HepG2 (cell line): ENCODE measurements around the gene ELF1. TPM values are rescaled to one million over a fixed set of nuclear protein-coding genes. Genes with fewer than 3 reads are reported as not detected.

ENCODE experiments used
- ATAD3A ChIP-seq: sonication (generic); formaldehyde crosslinking; IDR thresholded peaks from 2 replicates; pipeline ENCODE4 v1.4.0; 2020; ENCODE audit warnings: missing genetic modification reagents
- HNRNPLL ChIP-seq: fragments of 200-400 bp; formaldehyde crosslinking; IDR thresholded peaks from 2 replicates; pipeline ENCODE4 v1.6.1; 2017; ENCODE audit warnings: mild to moderate bottlenecking, low read depth, low read length; ENCODE audit not compliant: poor library complexity, severe bottlenecking
- MXD4 ChIP-seq: IDR thresholded peaks from 2 replicates; pipeline ENCODE4 v1.6.1; 2016; ENCODE audit warnings: mild to moderate bottlenecking, missing biosample characterization, missing genetic modification reagents
- NR2F2 ChIP-seq: IDR thresholded peaks from 2 replicates; pipeline ENCODE4 v1.6.1; 2012; ENCODE audit warnings: low read depth, inconsistent platforms, borderline replicate concordance
- PPARG ChIP-seq: conservative IDR thresholded peaks from 2 replicates; pipeline ENCODE4 v1.6.1; 2016; ENCODE audit warnings: missing biosample characterization, missing genetic modification reagents
- SNAPC2 ChIP-seq: sonication (generic); formaldehyde crosslinking; IDR thresholded peaks from 2 replicates; pipeline ENCODE4 v1.8.1; 2022; ENCODE audit warnings: mild to moderate bottlenecking, missing genetic modification reagents
- YY1 ChIP-seq: IDR thresholded peaks from 2 replicates; pipeline ENCODE4 v1.6.1; 2011; ENCODE audit warnings: low read length, low read depth, moderate library complexity, mild to moderate bottlenecking; ENCODE audit not compliant: insufficient read depth, insufficient replicate concordance
- ZKSCAN1 ChIP-seq: fragments of 150-350 bp; IDR thresholded peaks from 2 replicates; pipeline ENCODE4 v1.6.1; 2014; ENCODE audit warnings: low read length
- ZNF329 ChIP-seq: sonication (generic); formaldehyde crosslinking; IDR thresholded peaks from 2 replicates; pipeline ENCODE4 v1.9.0; 2021; ENCODE audit warnings: low read depth, mild to moderate bottlenecking, missing genetic modification reagents
- ZNF335 ChIP-seq: sonication (generic); formaldehyde crosslinking; IDR thresholded peaks from 2 replicates; pipeline ENCODE4 v1.4.0; 2020; ENCODE audit warnings: missing genetic modification reagents
- ZNF496 ChIP-seq: sonication (generic); formaldehyde crosslinking; IDR thresholded peaks from 2 replicates; pipeline ENCODE4 v1.8.1; 2023; ENCODE audit warnings: mild to moderate bottlenecking, moderate library complexity, missing genetic modification reagents; ENCODE audit not compliant: insufficient replicate concordance
- ZNF510 ChIP-seq: sonication (generic); formaldehyde crosslinking; IDR thresholded peaks from 2 replicates; pipeline ENCODE4 v1.4.0; 2020; ENCODE audit warnings: low read depth, mild to moderate bottlenecking, missing genetic modification reagents
- ZNF562 ChIP-seq: sonication (generic); formaldehyde crosslinking; IDR thresholded peaks from 2 replicates; pipeline ENCODE4 v1.8.0; 2022; ENCODE audit warnings: missing genetic modification reagents, borderline replicate concordance
- ZNF749 ChIP-seq: sonication (generic); formaldehyde crosslinking; IDR thresholded peaks from 2 replicates; pipeline ENCODE4 v1.8.0; 2022; ENCODE audit warnings: mild to moderate bottlenecking, missing genetic modification reagents, moderate library complexity, borderline replicate concordance
- polyA plus RNA-seq, 8 experiments: library from polyadenylated mRNA; depleted of rRNA in 3 of 8; stranded (reverse) in 7 of 8; unstranded in 1 of 8; fragments of >200 nt; fragmentation: Illumina TruSeq in 4 of 8; extraction: Trizol in 4 of 8; gene quantifications; 2 replicates each; pipeline versions ENCODE4 v1.2.1 to v1.2.3, GENCODE V29; 2011 to 2016; ENCODE audit warnings: low read depth in 4 of 8, missing spikeins in 1 of 8, mixed read lengths in 1 of 8; ENCODE audit not compliant: insufficient read depth in 1 of 8
- total RNA-seq, 5 experiments: library from RNA; depleted of rRNA; stranded (reverse); fragments of >200 nt; fragmentation: Illumina TruSeq; extraction: Trizol; gene quantifications; 2 replicates each; pipeline ENCODE4 v1.2.3, GENCODE V29; 2016; ENCODE audit warnings: low read depth in 1 of 5
- TF ChIP-seq, protein P1 (sequence below): sonication (generic); formaldehyde crosslinking; IDR thresholded peaks from 2 replicates; pipeline ENCODE4 v1.5.0; 2020; ENCODE audit warnings: missing genetic modification reagents
- TF ChIP-seq, protein P2 (sequence below): sonication (generic); formaldehyde crosslinking; IDR thresholded peaks from 2 replicates; pipeline ENCODE4 v1.8.1; 2022; ENCODE audit warnings: mild to moderate bottlenecking, missing genetic modification reagents
- TF ChIP-seq, protein P3 (sequence below): sonication (generic); formaldehyde crosslinking; IDR thresholded peaks from 2 replicates; pipeline ENCODE4 v1.4.0; 2020; ENCODE audit warnings: missing genetic modification reagents
- TF ChIP-seq, protein P4 (sequence below): sonication (generic); formaldehyde crosslinking; IDR thresholded peaks from 2 replicates; pipeline ENCODE4 v1.5.0; 2020; ENCODE audit warnings: missing genetic modification reagents, mild to moderate bottlenecking, borderline replicate concordance
- TF ChIP-seq, protein P5 (sequence below): sonication (generic); formaldehyde crosslinking; IDR thresholded peaks from 2 replicates; pipeline ENCODE4 v1.4.0; 2020; ENCODE audit warnings: missing genetic modification reagents, low read depth, mild to moderate bottlenecking, borderline replicate concordance
- TF ChIP-seq, protein P6 (sequence below): sonication (generic); formaldehyde crosslinking; IDR thresholded peaks from 2 replicates; pipeline ENCODE4 v1.4.0; 2020; ENCODE audit warnings: mild to moderate bottlenecking, missing genetic modification reagents, borderline replicate concordance

The ELF1 gene
- total and polyA plus RNA-seq, 2 of the 13 experiments (the other 11 are each of a cell fraction or from before 2014, with no cell fraction given), result 24.6 to 71.5 TPM

DNA sequence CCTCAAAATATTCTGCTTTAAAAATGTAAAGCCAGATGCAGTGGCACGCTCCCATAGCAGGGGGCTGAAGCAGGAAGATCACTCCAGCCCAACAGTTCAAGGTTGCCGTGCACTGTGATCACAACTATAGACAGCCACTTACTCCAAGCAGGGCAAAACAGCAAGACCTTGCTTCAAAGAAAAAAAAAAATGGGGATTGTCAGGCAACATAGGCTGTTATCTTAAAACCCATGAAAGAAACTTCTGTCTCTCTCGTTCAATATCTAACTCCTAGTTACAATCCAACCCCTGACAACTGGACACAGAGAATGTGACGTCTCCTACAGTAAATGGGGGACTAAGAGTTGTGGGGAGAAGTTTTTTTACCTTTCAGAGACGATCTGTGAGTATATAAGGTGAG, 17.4 kb downstream of the ELF1 start (continued):
- TF ChIP-seq HNRNPLL (no peak), ATAD3A (CRISPR knock-in tag) (no peak), ZNF329 (CRISPR knock-in tag) (no peak), PPARG (CRISPR knock-in tag) (0 out of 2 replicates have a peak, but pooled peaks have one; percentile 24), YY1 (no peak), ZNF496 (CRISPR knock-in tag) (no peak), SNAPC2 (CRISPR knock-in tag) (no peak), ZNF335 (CRISPR knock-in tag) (no peak), NR2F2 (peak; percentile 29; the same call in 1 of the 2 replicates), ZKSCAN1 (no peak), ZNF562 (CRISPR knock-in tag) (no peak), MXD4 (CRISPR knock-in tag) (no peak), ZNF749 (CRISPR knock-in tag) (no peak), ZNF510 (CRISPR knock-in tag) (no peak)
- TF ChIP-seq, protein P1, sequence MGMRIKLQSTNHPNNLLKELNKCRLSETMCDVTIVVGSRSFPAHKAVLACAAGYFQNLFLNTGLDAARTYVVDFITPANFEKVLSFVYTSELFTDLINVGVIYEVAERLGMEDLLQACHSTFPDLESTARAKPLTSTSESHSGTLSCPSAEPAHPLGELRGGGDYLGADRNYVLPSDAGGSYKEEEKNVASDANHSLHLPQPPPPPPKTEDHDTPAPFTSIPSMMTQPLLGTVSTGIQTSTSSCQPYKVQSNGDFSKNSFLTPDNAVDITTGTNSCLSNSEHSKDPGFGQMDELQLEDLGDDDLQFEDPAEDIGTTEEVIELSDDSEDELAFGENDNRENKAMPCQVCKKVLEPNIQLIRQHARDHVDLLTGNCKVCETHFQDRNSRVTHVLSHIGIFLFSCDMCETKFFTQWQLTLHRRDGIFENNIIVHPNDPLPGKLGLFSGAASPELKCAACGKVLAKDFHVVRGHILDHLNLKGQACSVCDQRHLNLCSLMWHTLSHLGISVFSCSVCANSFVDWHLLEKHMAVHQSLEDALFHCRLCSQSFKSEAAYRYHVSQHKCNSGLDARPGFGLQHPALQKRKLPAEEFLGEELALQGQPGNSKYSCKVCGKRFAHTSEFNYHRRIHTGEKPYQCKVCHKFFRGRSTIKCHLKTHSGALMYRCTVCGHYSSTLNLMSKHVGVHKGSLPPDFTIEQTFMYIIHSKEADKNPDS (CRISPR knock-in tag), result no peak
- TF ChIP-seq, protein P2, sequence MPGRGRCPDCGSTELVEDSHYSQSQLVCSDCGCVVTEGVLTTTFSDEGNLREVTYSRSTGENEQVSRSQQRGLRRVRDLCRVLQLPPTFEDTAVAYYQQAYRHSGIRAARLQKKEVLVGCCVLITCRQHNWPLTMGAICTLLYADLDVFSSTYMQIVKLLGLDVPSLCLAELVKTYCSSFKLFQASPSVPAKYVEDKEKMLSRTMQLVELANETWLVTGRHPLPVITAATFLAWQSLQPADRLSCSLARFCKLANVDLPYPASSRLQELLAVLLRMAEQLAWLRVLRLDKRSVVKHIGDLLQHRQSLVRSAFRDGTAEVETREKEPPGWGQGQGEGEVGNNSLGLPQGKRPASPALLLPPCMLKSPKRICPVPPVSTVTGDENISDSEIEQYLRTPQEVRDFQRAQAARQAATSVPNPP (CRISPR knock-in tag), result no peak
- TF ChIP-seq, protein P3, sequence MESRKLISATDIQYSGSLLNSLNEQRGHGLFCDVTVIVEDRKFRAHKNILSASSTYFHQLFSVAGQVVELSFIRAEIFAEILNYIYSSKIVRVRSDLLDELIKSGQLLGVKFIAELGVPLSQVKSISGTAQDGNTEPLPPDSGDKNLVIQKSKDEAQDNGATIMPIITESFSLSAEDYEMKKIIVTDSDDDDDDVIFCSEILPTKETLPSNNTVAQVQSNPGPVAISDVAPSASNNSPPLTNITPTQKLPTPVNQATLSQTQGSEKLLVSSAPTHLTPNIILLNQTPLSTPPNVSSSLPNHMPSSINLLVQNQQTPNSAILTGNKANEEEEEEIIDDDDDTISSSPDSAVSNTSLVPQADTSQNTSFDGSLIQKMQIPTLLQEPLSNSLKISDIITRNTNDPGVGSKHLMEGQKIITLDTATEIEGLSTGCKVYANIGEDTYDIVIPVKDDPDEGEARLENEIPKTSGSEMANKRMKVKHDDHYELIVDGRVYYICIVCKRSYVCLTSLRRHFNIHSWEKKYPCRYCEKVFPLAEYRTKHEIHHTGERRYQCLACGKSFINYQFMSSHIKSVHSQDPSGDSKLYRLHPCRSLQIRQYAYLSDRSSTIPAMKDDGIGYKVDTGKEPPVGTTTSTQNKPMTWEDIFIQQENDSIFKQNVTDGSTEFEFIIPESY, result no peak
- TF ChIP-seq, protein P4, sequence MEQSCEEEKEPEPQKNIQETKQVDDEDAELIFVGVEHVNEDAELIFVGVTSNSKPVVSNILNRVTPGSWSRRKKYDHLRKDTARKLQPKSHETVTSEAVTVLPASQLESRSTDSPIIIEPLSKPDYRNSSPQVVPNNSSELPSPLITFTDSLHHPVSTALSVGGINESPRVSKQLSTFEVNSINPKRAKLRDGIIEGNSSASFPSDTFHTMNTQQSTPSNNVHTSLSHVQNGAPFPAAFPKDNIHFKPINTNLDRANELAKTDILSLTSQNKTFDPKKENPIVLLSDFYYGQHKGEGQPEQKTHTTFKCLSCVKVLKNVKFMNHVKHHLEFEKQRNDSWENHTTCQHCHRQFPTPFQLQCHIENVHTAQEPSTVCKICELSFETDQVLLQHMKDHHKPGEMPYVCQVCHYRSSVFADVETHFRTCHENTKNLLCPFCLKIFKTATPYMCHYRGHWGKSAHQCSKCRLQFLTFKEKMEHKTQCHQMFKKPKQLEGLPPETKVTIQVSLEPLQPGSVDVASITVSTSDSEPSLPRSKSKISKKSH (CRISPR knock-in tag), result no peak
- TF ChIP-seq, protein P5, sequence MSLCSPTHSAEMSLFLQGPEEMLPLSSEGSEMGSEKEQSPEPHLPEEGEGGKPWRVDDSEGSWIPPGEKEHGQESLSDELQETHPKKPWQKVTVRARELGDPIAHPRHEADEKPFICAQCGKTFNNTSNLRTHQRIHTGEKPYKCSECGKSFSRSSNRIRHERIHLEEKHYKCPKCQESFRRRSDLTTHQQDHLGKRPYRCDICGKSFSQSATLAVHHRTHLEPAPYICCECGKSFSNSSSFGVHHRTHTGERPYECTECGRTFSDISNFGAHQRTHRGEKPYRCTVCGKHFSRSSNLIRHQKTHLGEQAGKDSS, result no peak
- TF ChIP-seq, protein P6, sequence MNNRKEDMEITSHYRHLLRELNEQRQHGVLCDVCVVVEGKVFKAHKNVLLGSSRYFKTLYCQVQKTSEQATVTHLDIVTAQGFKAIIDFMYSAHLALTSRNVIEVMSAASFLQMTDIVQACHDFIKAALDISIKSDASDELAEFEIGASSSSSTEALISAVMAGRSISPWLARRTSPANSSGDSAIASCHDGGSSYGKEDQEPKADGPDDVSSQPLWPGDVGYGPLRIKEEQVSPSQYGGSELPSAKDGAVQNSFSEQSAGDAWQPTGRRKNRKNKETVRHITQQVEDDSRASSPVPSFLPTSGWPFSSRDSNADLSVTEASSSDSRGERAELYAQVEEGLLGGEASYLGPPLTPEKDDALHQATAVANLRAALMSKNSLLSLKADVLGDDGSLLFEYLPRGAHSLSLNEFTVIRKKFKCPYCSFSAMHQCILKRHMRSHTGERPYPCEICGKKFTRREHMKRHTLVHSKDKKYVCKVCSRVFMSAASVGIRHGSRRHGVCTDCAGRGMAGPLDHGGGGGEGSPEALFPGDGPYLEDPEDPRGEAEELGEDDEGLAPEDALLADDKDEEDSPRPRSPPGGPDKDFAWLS, result no peak
